Activated CD4-positive, alpha-beta T cell treated with anti-CD3 and anti-CD28 coated beads, Interleukin-2, amount 50 U/mL, for 1 hour (primary cell): Measurements from ENCODE around the gene DDAH2.
A peak's percentile ranks its signal among the peaks of the same experiment; 100 is the strongest.

Source experiments
- DNase-seq: peaks from one replicate; pipeline ENCODE4 v3.0.0-alpha.2; 2020

Gene DDAH2

GRCh38 chr6:31729979-31730630 is 1.0 kb upstream of the DDAH2 start:
- peak; percentile 59 for DNase-seq

DNA sequence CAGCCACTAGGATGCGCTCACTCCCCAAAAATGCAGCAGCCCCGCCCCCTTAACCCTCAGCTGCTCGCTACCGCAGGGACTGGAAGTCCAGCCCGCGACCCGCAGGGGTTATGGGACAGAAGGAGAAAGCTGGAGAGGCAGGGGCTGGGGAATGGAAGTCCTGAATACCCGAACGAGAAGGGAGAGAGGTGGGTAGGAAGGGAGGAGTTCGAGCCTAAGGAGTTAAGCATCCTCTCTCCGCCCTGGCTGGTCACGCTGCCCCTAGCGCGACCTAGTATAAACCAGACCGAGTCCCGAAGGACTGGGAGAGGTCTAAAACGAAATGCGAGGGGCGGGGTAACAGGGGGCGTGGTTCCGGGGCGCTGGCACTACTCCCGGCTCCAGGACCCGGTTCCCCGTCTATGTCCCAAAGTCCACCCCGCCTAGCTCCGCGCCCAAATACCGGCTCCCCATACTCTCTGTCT is 448 bp upstream of the DDAH2 start:
- DNase-seq = peak; percentile 79

- no peak for DNase-seq
Measured at GRCh38 chr6:31727717-31728671, 1.1 kb downstream of the DDAH2 start.

GRCh38 chr6:31727034-31727716 is 1.9 kb downstream of the DDAH2 start:
- no peak for DNase-seq

GRCh38 chr6:31725502-31726350 is 3.4 kb downstream of the DDAH2 start:
- no peak for DNase-seq

GRCh38 chr6:31723980-31724691 is 5.0 kb downstream of the DDAH2 start:
- no peak for DNase-seq

- no peak for DNase-seq
Measured at GRCh38 chr6:31723245-31723979, 5.7 kb downstream of the DDAH2 start, which contains the start of gene MPIG6B. TSS of gene MPIG6B (plus strand) at chr6:31723373. CDS start at chr6:31723384, 11 bp downstream.

DNA sequence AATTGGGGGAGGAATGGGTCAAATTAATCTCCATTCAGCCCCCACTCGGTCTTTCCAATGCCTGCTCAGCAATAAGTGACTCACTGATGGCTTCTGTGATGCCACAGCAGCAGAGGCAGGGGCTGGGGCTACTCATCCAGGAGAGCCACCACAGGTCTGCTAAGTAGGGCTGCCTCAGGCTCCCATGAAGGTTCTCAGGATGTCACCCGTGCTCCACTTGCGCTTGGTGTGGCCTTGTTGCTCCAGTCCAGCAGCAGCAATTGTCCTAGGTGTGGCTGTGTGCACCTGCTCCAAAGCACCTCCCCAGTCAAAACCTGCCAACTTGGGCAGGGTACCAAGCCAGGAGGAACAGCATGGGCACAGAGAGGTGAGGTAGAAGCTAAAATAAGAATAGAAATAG is 6.9 kb downstream of the DDAH2 start:
- no peak for DNase-seq

DNA sequence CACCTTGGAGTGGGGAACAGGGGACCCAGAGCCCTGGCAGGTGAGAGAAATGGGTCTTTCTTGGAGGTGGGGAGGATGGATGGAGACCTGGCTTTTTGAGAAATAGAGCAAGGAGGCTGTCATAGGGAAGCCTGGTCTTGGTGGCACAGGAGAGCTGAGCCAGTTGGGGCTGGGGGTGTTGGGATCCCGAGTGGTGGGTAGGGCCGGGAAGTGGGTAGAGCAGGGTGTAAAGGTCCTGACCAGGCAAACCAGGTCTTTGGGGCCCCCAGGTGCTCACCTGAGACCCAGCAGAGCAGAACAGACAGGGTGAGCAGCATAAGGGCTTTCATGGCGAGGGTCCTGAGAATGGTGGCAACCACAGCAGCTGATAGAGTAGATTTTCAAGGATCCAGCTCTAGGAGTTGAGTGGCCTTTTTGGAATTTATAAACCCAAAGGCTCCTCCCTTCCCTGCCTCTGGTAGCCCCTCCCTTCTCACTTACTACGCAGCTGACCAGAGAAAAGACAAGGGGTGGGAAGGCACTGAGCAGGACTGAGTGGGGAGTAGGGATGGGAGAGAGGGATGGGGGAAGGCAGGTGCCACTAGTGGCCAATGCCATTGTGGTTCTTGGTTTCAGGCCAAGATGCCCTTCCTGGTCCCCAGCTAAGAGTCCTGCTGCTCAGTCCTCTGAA is 7.6 kb downstream of the DDAH2 start, which contains the start of gene LY6G6C:
TSS of gene LY6G6C (minus strand) at position 396 of the 670 bp plus-strand sequence. CDS start at position 329, 67 bp downstream.
- DNase-seq = no peak

DNA sequence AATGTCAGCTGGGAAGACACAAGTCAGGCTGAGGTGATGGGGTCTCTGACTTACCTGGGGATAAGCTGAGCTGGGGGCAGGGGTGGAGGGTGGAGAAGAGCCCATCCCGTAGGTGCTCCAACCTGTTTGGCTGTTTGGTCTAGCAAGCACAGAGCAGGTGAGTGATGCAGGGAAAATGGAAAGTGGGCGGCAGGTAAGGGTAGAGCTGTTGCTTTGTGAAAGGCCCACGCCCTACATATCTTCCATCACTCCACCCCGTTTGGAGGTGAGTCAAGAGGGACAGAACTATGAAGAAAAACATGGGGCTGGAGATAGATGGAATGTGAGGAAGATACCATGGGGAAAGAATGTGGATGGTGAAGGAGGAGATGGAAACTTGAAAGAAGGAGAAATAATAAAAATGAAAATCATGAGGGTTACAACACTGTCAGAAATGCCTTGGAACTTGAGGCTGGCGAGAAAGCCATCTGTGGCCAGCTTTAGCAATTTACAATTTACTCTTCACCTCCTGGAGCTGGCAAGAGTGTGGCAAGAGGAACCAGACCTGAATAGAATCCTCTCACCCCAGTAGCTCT is 8.8 kb downstream of the DDAH2 start:
- DNase-seq = no peak

GRCh38 chr6:31719001-31719400 is 10.1 kb downstream of the DDAH2 start:
- DNase-seq = no peak

DNA sequence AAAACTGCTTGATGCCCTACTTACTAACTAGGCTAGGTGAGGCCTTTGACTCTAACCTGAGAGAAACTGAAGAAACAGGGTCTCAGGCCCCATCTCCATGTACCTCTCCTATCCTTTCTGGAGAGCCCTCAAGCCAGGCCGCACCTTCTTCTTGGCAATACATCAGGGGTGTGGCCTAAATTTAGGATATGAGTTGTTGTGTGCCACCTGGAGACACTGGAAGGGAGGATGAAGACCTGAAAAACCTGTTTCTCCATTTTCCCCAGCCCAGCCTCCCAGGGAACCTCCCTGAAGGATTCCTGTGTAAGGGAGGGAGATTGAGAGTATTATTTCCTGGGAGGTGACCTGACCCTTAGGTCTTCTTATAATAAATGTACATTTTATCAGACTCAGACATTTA is 10.8 kb downstream of the DDAH2 start:
- DNase-seq = no peak

- no peak for DNase-seq
Measured at GRCh38 chr6:31717499-31718222, 11.4 kb downstream of the DDAH2 start.

GRCh38 chr6:31715022-31715958 is 13.8 kb downstream of the DDAH2 start, which contains the start of gene LY6G6D:
TSS of gene LY6G6D (plus strand) at chr6:31715348. CDS start at chr6:31715356, 8 bp downstream.
- DNase-seq = no peak

DNA sequence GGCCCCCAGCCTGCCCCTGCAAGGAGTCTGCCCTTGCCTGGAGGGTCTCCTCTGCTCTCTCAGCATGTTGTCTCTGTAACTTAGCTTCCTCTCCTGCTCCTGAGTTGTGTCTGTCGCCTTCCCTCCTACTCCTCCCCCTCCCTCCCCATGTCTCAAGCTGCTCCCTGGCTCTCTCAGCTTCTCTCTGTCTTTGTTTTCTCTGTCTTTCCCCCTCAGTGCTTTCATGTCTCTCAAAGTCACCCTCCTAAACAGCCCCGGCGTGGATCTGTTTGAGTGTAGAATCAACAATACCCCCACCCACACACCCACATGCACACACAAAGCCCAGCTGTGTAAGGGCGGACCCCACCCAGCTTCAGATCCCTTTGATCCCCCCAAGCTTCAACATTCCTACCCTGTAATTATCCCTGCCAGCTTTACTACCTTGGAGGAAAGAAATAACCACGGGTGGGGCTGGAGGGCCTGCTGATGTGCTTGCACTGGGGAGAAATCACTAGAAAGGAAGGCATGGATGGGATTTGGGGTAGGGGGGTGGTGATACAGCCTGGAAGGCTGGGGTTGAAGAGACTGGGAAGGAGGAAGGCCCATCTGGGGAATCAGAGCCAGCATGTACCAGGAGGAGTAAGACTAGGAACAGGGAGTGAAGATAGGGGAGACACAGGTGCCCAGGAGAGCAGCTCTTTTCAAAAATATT is 15.0 kb downstream of the DDAH2 start:
- no peak for DNase-seq

- DNase-seq = no peak
Measured at GRCh38 chr6:31713465-31713864, 15.6 kb downstream of the DDAH2 start.

- DNase-seq = no peak
Measured at GRCh38 chr6:31712296-31712695, 16.8 kb downstream of the DDAH2 start.
